A673 (cell line): Measurements from ENCODE around the gene MCAM. TPM values are rescaled to one million over a fixed set of nuclear protein-coding genes. Genes with fewer than 3 reads are reported as not detected.

Experiments
- BruUV-seq: library from RNA; stranded (reverse); fragments of 400-500 nt; replicated peaks from 2 replicates; lab custom pipeline; 2021; lab: Mats Ljungman, UMichigan
- CTCF ChIA-PET: fragments of 300-600 bp; sonication (Branson Sonifier 250); formaldehyde crosslinking; loops from one replicate; lab custom pipeline; 2022; ENCODE audit warnings: antibody characterized with exemption; lab: Charles Lee
- POLR2A ChIA-PET: fragments of 300-600 bp; sonication (Branson Sonifier 250); formaldehyde crosslinking; loops from one replicate; lab custom pipeline; 2022; ENCODE audit warnings: antibody characterized with exemption; ENCODE audit not compliant: low non-redundant PET; lab: Charles Lee
- DNase-seq: peaks from one replicate; pipeline ENCODE4 v3.0.0-alpha.2; 2015; ENCODE audit warnings: low spot score
- H3K27ac ChIP-seq: fragments of 200-600 bp; sonication (generic); 2 replicates; pipeline ENCODE4 v1.5.1; 2016; ENCODE audit warnings: mixed run types, low read depth, mild to moderate bottlenecking, mixed read lengths, antibody characterized with exemption, low read length; ENCODE audit not compliant: poor library complexity, severe bottlenecking
- H3K27me3 ChIP-seq: fragments of 200-600 bp; sonication (generic); replicated peaks from 2 replicates; pipeline ENCODE4 v1.6.1; 2017; ENCODE audit warnings: mixed run types, low read depth, mild to moderate bottlenecking, mixed read lengths, antibody characterized with exemption, low read length; ENCODE audit not compliant: insufficient read depth, poor library complexity
- H3K36me3 ChIP-seq: fragments of 200-600 bp; sonication (generic); 2 replicates; pipeline ENCODE4 v1.6.1; 2016; ENCODE audit warnings: mixed run types, mild to moderate bottlenecking, mixed read lengths, antibody characterized with exemption, low read length; ENCODE audit not compliant: insufficient read depth, poor library complexity, severe bottlenecking
- H3K4me1 ChIP-seq: fragments of 200-600 bp; sonication (generic); 2 replicates; pipeline ENCODE4 v1.6.1; 2017; ENCODE audit warnings: mixed run types, mild to moderate bottlenecking, mixed read lengths, antibody characterized with exemption, low read length; ENCODE audit not compliant: insufficient read depth, poor library complexity, severe bottlenecking
- H3K4me3 ChIP-seq: fragments of 200-600 bp; sonication (generic); 2 replicates; pipeline ENCODE4 v1.5.1; 2016; ENCODE audit warnings: low read depth, mixed run types, mild to moderate bottlenecking, mixed read lengths, low read length; ENCODE audit not compliant: poor library complexity, severe bottlenecking
- H3K9me3 ChIP-seq: fragments of 200-600 bp; sonication (generic); 2 replicates; pipeline ENCODE4 v1.6.1; 2016; ENCODE audit warnings: mixed run types, low read depth, mild to moderate bottlenecking, mixed read lengths, antibody characterized with exemption, low read length; ENCODE audit not compliant: poor library complexity, severe bottlenecking
- EZH2 ChIP-seq: fragments of 200-600 bp; sonication (generic); IDR thresholded peaks from 2 replicates; pipeline ENCODE4 v1.6.1; 2017; ENCODE audit warnings: borderline replicate concordance, low read depth, mild to moderate bottlenecking, mixed read lengths, antibody characterized with exemption, low read length; ENCODE audit not compliant: poor library complexity, severe bottlenecking
- intact Hi-C: fragments of 100-400 bp; cut with micrococcal nuclease; formaldehyde crosslinking; loops from one replicate; pipeline ENCODE4 v1.10.0; 2022; ENCODE audit not compliant: unreplicated experiment
- total RNA-seq: library from RNA; stranded (reverse); gene quantifications from 2 replicates; pipeline ENCODE4 v1.2.3, GENCODE V29; 2021
- TF ChIP-seq, protein P1 (sequence below): fragments of 300-800, 200-600 bp; sonication (generic); conservative IDR thresholded peaks from 2 replicates; pipeline ENCODE4 v1.5.1; 2017; ENCODE audit warnings: low read depth, mild to moderate bottlenecking, antibody characterized with exemption, low read length, moderate library complexity, mixed read lengths

MCAM gene
- total RNA-seq, 1 experiment from 2014 or later = 14.4 TPM

DNA sequence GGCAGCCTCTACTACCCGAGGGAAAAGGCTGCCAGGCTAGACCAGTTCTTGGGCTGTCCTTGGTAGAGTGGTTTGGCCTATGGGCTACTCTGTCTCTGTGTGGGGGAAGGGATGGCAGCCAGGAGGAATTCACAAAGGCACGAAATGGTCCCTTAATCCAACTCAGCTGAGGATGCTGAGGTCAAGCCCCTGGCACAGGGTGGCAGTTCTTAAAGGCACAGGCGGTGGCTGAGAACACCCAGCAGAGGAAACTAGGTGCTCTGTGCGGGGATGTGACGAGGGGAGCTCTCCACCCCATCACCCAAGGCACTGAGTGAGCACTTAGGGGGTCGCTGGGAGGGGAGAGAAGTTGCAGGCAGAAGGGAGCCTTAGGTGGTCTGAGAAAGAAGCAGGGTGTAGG lies 29.7 kb upstream of the MCAM start, which contains the start of gene MFRP:
Gene MFRP (minus strand): TSS at position 101 of the 400 bp plus-strand sequence. CDS start 192 bp downstream, outside the sequence.
- CTCF ChIA-PET = no interaction called here
- intact Hi-C loops = no loop called here
- DNase-seq = no peak
- Histone ChIP-seq H3K27me3 (no peaks in the 10 kb centered on the region), H3K27ac (no peak within 1 kb of the TSS), H3K4me3 (no peak within 1 kb of the TSS), H3K36me3 (no peaks in the 10 kb centered on the region), H3K9me3 (no peaks in the 10 kb centered on the region), H3K4me1 (no peaks in the 10 kb centered on the region)
- no peak for TF ChIP-seq EZH2
- TF ChIP-seq, protein P1, sequence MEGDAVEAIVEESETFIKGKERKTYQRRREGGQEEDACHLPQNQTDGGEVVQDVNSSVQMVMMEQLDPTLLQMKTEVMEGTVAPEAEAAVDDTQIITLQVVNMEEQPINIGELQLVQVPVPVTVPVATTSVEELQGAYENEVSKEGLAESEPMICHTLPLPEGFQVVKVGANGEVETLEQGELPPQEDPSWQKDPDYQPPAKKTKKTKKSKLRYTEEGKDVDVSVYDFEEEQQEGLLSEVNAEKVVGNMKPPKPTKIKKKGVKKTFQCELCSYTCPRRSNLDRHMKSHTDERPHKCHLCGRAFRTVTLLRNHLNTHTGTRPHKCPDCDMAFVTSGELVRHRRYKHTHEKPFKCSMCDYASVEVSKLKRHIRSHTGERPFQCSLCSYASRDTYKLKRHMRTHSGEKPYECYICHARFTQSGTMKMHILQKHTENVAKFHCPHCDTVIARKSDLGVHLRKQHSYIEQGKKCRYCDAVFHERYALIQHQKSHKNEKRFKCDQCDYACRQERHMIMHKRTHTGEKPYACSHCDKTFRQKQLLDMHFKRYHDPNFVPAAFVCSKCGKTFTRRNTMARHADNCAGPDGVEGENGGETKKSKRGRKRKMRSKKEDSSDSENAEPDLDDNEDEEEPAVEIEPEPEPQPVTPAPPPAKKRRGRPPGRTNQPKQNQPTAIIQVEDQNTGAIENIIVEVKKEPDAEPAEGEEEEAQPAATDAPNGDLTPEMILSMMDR = no peak
- no TSS peak for BruUV-seq
- POLR2A ChIA-PET = no interaction called here

DNA sequence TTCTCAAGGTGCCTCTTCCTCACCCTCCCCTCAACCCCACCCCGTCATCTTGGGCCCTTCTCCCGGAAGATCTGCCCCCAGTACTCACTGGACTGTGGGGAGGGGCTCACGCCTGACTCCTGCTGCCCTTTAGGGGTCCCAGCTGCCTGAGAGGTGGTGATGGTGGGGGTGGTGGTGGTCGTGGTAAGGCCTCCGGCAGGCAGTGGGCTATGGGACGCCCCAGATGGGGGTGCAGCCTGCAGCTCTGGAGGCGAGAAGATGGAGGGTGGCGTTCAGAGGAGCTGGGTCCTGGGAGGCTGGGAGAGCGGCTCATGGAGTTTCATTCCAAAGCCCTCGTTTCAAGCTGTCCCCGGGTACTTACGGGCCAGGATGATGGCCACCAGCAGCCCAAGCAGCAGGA lies 28.8 kb upstream of the MCAM start:
- ChIA-PET CTCF (interaction anchor here (0.6 kb wide), 1 partner anchor 10 kb away, joined by 3 read pairs; no protein-coding TSS in a partner anchor), POLR2A (no interaction called here)
- TF ChIP-seq, protein P1 = no peak
- TF ChIP-seq EZH2 = no peak
- DNase-seq = no peak
- Histone ChIP-seq H3K4me1 (no peaks in the 10 kb centered on the region), H3K27me3 (peaks cover 8% of the 10 kb centered on the region), H3K36me3 (no peaks in the 10 kb centered on the region), H3K9me3 (no peaks in the 10 kb centered on the region), H3K4me3 (no peak overlapping the region), H3K27ac (no peak overlapping the region)
- intact Hi-C loops = no loop called here
- BruUV-seq = no TSS peak

DNA sequence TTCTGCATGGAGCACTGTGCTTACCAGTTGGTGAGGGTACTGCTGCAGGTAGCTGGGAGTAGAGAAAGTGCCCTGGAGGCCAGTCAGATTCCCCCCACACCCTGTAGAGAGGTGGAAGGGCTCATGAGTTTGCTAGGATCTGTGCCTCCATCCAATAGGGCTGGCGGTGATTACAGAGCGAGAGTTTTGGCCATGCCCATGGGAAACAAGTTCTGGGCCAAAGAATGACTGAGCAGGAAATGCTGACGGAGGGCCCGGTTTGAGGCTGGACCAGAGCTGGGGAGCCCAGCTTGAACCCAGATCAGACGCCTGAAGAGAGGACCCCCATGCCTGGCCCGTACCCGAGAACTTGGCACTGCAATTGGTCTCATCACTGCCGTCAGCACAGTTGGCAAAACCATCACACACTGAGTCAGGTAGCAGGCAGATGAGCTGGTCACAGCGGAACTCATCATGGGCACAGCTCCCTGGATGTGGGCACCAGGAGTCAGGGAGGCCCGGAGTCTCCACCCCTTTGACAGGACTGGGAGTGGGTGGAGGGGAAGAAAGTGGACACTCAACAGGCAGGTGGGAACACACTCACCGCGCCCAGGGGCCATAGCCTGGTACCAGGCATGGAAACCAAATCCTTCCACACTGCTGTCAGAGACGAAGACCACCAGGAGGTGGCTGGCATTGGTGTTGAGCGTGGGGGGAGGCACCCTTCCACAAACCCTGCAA lies 27.5 kb upstream of the MCAM start:
- Histone ChIP-seq H3K9me3 (no peaks in the 10 kb centered on the region), H3K27me3 (peaks cover 16% of the 10 kb centered on the region), H3K4me3 (no peak overlapping the region), H3K36me3 (no peaks in the 10 kb centered on the region), H3K4me1 (peaks cover 9% of the 10 kb centered on the region), H3K27ac (no peak overlapping the region)
- TF ChIP-seq, protein P1 = no peak
- no peak for TF ChIP-seq EZH2
- no TSS peak for BruUV-seq
- CTCF ChIA-PET = no interaction called here
- POLR2A ChIA-PET = interaction anchor here (0.7 kb wide), 1 partner anchor 682 kb away, joined by 3 read pairs; no protein-coding TSS in a partner anchor
- intact Hi-C loops = no loop called here
- no peak for DNase-seq
